NCI-H2227 treated with DMSO at 0.1 percent for 48 hours (cell line): ENCODE results near the gene HNRNPUL1.

Experiments used
- DNase-seq: peaks from one replicate; lab custom pipeline; 2025; lab: John Stamatoyannopoulos, UW

HNRNPUL1 gene

DNA sequence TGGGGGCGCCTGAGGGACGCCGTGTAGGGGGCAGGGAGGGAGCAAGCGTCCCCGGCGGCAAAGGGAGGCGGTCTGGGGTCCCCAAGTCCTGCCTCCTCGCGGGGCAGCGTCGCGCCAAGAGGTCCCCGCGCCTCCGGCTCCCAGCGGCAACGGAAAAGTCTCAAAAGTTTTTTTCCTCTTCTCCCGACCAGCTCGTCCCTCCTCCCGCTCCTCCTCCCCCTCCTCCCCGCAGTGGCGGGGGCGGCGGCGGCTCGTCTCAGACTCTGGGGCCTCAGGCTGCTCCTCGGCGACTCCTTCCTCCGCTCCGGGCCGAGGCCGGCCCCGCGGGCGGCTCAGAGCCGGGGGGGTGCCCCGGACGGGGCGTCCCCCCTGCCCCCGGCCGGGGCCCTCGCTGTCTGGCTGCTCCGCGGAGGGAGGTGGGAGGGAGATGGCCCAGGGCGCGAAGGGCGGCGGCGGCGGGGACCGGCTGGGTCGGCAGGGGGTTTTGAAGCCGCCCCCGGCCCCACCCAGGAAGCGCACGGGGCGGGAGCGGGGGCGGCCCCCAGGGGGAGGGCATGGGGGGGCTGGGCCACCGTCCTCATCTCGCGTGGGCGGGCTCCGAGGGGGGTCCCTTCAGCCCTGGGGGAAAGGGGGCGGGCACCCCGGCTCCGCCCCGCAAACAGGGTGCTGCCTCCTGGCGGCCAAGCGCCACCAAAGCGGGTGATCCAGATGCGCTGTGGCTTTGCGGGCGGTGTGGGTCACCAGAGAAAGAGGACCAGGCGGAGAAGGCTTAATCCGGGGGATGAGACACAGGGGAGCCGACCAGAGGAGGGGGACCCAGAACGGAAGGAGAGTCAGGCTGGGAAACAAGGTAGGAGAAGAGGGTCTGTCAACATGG, 89.5 kb downstream of the HNRNPUL1 start, which contains the start of gene TGFB1:
TGFB1 (minus strand) TSS at position 457 of the 877 bp plus-strand sequence. CDS start 878 bp downstream, outside the sequence.
- DNase-seq, result peak; percentile 47

DNA sequence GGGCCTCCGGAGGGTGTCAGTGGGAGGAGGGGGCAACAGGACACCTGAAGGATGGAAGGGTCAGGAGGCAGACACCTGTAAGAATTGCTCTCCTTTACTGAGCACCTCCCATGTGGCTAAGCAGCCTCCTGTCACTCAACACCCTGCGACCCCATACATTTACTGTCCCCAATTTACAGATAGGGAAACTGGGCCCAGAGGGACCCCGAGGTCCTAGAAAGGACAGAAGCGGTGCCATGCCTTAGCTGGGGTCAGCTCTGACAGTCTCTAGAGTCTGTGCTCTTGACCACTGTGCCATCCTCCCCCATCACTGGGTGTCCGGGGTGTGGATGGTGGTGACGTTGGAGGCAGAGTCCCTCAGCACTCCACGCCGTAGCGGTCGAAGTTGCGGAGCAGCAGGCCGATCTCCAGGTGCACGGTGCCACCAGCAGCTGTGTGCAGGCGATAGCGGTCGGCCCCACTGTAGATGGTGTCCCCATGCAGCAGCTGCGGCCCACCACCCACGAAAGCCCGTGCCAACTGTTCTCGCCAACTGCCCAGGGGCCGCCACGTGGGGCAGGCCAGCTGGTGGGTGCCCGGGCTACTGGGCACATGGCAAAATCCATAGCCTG, 90.3 kb downstream of the HNRNPUL1 start:
- DNase-seq, result no peak

DNA sequence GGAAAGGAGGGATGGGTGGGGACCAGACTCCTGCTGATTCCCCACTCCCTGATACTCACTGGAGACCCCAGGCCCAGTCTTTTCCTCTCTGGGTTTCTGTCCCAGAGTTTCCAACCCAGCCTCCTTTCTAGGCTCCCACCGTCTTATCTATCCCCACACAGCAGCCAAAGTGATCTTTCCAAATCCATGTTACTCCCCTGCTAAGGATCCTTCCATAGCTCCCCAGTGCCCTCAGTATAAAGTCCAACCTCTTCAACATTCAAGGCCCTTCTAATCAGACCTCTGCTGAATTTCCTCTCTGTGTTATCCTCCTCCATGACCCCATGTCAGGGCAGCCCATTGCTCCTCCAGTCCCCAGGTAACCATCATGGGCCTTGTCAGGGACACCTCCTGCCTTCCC, 90.9 kb downstream of the HNRNPUL1 start:
- no peak for DNase-seq

DNA sequence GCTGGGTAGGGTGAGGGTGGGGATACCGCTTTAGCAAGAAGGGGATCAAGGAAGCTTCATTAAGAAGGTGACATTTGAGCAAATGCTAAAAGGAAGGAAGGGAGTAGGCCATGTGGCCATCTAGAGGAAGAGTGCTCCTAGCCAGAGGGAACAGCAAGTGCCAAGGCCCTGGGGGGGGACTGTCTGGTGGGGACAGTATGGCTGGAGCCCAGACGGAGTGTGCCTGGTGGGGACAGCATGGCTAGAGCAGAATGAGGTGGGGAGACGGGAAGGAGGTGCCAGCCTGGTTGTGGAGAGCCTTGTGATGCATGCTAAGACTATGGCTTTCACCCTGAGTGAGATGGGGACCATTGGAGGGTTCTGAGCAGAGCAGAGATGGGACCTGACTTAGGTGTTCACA, 91.6 kb downstream of the HNRNPUL1 start:
- no peak for DNase-seq

DNA sequence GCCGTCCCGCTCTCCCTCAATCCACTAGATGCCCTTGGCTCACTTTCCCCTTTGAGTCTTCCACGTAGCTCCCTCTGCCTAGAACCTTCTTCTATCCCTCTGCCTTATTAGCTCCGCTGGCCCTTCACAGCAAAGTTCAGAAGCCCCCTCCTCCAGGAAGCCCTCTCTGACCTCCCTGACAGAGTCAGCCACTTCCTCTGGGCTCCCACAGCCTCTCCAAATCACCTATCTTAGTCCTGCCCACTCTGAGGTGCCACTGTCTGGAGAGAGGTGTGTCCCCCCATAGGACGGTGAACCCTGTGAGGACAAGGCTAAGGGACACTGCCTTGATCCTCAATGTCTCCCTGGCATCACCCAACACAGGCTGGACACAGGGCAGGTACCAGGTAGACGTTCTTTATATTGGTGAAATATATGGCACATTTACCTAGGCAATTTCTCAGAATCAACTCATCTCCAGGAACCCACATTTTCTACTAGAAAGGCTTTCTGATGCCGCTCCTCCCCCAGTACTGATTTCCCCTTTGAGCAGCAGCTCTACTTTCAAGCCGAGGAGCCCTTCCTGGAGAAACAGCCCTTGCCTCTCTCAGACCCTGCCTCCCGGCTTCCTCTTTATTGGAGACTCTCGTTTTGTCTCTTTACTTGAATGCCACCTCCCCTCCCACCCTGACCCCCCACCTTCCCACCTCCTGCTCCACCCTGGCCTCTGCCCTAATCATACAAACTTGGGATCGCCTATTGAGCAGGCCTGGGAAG, 93.0 kb downstream of the HNRNPUL1 start:
- DNase-seq, result no peak
